Measurements from ENCODE around the gene TIMP2.

DNA sequence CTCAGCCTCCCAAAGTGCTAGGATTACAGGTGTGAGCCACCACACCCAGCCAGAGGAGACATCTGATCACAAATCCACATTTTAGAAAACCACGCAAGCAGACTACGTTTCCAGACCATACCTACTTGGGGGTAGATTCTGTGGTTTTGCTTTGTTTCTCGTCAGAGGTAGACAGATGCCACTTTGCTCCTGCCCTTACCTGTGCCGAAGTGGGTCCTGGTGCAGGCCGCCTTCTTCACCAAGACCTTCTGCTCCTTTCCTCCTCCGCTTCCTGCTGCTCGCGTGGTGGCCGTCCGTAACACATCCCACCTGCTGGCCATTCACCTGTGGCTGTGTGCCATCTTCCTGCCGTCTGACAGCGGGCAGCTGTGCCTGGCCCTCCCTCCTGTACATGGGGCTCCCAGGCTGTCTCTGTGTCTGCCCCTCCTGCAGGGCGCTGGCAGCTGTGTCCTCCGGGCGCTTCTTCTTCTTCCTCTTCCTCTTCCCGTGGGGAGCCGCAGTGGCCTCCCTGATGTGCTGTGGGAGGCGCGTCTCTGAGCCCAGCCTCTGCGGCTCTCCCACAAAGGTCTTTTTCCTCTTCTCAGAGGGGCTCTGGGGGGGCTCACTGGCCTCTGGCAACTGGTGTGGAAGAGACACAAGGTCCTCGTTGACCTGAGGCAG is 121.9 kb downstream of the TIMP2 start:
- TF ChIP-seq, protein P1, sequence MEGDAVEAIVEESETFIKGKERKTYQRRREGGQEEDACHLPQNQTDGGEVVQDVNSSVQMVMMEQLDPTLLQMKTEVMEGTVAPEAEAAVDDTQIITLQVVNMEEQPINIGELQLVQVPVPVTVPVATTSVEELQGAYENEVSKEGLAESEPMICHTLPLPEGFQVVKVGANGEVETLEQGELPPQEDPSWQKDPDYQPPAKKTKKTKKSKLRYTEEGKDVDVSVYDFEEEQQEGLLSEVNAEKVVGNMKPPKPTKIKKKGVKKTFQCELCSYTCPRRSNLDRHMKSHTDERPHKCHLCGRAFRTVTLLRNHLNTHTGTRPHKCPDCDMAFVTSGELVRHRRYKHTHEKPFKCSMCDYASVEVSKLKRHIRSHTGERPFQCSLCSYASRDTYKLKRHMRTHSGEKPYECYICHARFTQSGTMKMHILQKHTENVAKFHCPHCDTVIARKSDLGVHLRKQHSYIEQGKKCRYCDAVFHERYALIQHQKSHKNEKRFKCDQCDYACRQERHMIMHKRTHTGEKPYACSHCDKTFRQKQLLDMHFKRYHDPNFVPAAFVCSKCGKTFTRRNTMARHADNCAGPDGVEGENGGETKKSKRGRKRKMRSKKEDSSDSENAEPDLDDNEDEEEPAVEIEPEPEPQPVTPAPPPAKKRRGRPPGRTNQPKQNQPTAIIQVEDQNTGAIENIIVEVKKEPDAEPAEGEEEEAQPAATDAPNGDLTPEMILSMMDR (IDR thresholded peaks at IDR 0.05) = no peak
- no peak for TF ChIP-seq POLR2A (IDR thresholded peaks at IDR 0.05)
- no peak for TF ChIP-seq POLR2AphosphoS5 (IDR thresholded peaks at IDR 0.05)

All from breast epithelium (tissue), 3 donors.